Activated CD4-positive, alpha-beta T cell treated with anti-CD3 and anti-CD28 coated beads, Interleukin-2, amount 50 U/mL, for 48 hours (primary cell): Measurements from ENCODE around the gene TNS1.

Experiments
- DNase-seq, 2 experiments: peaks; one replicate each; pipeline ENCODE4 v3.0.0-alpha.2; 2020

The TNS1 gene

DNA sequence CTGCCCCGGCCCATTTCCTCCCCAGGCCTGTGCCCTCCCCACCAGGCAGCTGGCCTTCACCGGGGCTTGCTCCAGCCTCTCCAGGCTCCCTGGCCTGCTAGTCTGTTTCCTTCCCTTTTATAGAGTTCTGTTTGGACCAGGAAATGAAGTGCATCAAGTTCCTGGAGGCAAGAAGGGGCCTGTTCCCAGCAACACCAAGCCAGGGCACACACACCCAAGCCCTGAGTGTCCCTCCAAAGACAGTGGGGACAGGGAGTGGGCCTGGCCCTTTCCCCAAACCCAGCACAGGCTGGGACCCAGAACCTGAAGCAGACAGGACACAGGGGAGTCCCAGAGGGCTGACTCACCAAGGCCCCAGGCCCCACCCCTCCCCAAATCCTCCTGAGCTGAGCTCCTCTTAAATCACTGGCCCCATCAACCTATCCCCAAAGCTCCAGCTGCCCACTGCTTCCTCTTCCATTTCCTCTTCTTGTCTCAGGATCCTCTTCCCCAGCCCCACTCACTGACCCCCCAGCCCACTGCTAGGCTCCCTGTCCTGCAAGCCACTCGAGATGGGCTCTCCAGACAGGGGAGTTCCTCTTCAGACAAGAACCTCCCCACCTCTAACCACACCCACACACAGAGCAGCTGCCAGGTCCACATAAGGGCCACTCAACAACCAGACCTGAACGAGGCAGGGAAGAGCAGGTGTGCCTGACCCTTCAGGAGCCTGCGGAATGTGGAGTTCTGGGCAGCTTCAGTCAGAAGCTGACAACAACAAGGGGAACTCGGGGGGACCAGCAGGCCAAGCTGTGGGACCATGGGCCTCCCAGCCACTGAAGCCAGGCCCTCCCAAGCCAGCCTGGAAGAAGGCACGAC lies 74.2 kb downstream of the TNS1 start:
- no peak for DNase-seq

DNA sequence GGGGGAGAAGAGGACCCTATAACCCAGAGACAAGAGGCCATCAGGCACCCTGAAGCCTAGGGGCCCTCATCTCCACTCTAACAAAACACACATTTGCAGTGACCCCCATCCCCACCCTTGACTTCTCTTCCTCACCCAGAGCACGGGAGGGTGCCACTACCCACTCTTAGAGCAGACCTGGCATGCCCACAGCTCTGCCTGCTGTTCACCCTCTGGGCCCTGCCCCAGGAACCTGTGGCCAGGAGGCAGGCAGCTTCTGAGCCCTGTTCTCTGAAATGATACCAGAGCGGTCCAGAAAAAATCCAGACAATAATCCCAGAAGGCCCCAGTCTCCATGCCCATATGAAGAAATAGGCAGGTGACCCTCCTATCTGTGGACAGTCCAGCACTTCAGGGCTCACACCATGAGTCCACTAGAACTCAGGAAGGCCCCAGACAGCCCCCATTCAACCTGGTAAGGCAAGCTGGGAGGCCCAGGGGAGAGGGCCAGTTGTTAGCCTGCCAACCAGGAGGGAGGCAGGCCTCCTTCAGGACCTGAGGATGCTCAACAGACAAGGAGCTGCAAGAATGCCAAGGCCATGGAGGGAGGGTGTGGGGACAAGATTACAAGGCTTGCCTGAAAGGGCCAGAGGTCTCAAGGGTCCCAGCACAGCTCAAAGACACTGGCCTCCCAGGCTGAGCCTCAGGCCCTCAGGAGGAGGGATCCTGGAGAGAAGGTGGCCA lies 75.0 kb downstream of the TNS1 start:
- no peak for DNase-seq

DNA sequence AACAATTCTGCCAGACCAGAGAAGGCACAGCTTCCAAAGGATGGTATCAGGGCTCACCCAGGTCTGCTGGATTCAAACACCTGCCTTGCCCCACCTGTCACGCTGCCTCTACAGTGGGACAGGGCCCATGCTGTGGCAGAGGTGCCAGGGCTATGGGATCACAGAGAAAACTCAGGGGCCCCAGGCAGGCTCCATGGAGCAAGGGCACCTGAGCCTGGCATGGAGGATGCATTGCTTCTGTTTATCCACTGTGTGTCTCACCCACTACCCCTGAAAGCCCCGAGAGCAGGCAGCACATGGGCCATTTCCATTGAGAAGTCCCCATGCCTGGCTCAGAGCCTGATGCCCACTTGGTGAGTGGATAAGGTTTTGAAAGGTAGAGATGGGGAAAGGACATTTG lies 76.0 kb downstream of the TNS1 start:
- no peak for DNase-seq

DNA sequence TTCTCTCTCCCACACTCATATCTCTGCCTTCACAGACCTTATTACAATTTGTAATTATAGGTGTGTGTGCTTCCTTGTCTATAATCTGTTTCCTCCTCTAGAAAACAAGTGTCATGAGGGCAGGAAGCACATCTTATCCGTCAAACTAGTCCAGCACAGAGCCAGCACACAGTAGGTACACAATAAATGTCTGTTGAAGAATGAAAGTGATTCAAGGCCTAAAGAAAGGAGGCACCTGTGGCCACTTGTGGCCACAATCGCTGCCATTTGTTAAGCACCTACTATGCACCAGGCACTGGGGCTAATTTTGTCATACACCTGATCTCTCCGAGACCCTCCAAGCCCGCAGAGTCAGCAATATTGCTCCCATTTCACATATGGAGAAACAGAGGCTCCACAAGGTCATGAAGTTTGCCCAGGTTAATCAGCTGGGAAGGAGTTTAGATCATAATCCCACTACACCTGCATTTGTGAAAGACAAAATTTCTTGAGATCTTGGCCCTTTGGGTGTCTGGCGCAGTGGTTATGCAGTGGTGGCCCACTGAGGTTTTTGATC lies 78.4 kb downstream of the TNS1 start:
- no peak for DNase-seq

DNA sequence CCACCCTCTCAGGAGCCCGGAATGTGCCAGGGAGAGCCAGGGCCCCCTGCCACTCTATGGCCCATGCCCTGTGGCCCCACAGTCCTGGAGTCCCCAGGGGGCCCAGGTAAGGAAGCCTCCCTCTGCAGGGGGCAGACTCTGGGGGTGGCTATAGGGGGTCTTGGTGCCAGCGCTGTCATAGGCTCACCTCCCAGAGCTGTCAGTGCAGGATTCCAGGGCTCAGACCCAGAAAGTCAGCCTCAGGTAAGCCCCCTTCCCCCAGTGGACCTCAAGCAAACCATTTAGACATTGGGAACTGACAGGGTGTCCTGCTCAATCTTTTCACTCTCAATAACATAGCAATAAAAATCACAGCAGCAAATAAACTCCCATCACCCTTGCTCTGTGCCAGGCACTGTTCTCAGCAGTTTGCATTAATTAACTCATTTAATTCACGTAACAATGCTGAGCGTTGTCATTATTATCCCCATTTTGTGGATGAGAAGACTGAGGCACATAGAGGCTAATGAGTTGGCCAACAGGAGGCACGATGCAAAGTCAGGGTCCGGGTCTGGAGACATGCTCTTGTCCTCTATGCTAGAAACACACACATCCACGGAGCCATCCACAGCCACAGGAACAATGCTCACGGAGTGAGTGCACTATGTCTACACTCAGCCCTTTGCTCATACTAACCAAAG lies 79.6 kb downstream of the TNS1 start:
- no peak for DNase-seq

DNA sequence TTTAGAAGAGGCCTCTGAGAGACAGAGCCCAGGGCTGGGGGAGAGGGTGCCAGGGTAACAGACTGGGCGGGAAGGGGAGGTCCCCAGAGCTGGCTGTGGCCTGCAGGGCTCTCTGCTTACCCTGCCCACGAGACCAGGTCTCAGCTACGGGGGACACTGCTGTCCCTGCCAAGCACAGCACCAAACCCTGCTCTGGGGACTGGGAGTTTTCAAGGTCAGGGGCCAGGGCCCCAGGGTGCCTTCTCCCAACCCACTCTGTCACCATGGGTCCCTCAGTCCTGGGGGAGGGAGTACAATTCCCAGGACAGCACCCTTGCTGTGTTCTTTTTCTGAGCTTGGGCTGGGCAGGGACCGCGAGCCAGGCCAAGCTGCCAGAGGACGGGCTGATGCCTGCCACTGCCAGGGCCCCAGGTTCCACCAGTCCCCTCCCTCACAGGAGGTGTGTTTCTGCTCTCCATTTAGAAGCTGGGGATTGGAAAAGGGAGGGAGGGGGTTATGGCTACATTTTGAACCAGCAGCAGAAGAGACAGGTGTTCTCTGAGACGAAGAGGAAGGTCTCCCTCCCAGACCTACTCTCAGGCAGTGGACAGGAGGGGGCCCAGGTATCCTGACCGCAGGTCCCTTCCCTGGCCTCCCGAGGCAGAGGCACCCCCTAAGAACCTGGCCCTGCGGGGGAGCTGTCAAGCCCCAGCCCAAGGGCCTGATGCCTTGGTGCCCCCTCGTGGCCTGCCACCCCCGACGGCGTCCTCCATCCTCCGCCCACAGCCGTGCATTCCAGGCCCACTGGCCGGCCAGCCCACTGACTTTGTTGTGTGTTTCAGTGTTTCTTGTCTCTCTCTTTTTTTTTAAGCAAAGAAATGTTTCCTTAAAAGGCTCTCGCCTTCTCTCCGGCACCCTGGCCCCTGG lies 80.4 kb downstream of the TNS1 start:
- no peak for DNase-seq

DNA sequence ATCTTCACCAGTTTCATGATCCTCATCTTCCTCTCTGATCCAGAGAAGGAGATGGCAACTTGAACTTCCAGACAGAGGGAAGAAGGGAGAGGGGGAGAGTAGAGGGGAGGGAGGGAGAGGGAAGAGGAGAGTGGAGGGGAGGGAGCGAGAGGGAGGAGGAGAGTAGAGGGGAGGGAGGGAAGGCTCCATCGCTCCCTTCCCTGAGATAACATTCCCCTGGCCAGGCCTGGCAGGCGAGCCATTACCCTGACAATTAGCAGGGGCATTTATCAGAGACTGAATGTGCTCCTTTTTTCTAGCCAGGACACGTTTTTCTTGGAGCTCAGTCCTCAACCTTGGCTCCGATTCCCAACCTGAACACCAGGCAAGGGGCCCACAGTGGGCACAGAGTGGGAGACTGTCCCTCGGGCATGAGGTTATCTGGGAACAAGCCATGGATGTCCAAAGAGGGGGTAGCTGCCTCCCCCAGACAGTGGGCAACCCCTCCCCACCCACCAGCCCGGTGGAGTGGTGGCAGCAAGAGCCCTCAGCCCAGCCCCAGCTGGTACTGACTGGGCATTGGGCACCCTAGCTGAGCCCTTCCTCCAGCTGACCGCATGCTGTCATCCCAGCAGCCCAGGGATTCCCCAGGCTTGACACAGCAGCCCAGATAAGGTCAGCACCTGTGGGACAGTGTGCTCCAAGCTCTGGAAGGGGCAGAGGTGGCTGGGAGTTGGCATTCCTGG lies 81.8 kb downstream of the TNS1 start:
- no peak for DNase-seq

DNA sequence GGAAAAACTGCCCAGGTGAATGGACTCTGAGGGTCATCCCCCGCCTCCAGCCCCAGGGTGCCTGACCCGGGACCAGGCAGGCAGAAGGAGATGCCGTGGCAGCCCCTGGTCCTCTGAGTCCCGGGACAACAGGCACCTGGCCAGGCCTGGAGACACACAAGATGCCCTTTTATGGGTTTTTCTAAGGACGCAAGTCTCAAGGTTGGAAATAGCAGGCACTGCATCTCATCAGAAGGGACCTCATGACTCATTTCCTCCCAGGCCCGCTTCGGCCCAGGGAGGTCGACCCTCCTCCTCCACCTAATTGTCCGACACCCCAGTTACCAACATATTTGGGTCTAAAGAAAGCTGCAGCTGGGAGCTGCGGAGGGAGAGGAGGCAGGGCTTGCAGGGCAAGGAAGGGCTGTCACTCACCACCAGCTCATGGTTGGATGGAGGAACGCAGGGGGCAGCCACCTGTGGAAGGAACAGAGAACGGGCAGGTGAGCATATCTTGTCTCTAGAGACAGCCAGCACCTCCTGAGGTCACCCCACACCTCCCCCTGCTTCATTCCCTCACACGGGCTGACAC lies 82.9 kb downstream of the TNS1 start:
- DNase-seq = no peak

DNA sequence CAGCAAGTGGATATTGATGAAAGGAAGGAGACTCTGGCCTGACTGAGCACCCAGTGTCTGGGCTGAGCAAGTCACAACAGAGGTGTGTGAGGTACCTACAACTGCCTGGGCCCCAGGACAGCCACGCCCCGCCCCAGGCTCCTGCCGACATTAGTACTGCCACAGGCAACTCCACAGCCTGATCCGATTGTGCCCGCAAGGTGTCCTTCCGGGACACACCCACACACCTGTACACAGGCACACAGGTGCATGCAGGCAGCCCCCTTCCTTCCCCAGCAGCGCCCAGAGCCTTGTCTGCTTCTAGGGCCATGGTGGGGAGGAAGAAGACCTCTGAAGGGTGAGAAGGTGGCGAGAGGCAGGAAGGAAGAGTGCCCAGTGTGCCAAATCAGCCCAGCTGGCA lies 83.6 kb downstream of the TNS1 start:
- DNase-seq = no peak

DNA sequence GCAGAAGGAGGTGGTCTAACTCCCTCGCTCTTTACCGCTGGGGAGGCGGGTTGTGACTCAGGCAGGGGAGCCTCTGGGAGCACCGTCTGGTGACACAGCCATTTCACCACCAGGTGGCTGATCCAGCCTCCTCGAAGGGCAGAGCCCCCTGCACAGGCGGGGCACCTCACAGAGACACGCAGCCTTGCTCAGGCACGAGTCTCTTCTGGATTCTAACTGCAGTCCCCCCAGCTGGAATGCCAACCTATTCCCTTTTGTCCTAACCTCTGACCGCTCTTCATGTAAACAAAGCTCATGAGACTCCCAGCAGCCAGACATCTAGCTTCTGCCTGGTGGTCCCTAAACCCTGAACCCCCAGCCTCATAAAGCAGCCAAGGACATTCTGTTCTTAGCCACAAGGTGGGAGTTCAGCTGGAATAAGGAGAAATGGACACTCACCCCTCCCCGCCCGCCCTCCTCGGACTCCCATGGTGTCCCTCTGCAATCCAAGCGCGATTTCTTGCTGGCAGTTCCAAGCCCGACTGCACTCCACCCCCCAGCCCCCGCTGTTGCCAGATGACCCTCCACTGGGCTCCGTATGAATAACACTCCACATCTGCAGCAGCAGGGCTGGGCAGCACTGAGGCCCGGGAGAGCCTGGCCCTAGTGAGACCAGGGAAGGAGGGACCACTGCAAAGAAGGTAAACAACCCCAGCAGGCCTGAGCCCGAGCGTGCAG lies 84.3 kb downstream of the TNS1 start:
- DNase-seq = no peak

DNA sequence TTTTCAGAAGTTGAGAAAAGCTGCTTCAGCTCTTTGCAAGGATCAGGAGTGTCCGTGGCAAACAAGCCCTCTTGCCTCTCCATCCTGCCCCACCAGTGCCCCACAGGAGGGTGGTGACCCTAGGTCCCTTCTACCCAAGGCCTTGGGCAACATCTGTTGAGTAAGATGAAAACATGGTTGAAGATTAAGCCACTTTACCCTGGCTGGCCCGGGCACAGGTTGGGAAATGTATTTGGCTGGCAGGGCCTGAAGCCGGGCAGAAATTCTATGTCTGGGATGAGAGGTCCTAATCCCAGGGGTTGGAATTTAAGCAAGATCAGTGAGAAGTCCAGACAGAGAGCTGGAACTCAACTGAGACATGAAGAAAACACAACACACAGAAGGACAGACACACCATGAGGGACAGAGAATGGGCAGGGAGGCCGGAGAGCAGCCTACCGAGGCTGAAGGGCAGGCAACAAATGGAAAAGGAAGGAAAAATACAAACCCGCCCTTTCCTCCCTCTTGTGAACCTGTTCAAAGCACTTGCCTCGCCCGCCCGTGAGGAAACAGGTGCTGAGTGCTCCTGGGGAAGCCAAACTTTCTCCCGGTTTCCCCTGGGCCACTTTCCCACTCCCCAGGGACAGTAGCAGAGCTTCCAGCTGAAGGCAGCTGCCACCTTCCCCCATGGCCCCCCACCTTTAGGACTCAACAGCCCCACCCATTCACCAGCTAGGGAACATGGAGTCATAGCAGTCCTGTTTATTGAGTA lies 86.1 kb downstream of the TNS1 start:
- no peak for DNase-seq

DNA sequence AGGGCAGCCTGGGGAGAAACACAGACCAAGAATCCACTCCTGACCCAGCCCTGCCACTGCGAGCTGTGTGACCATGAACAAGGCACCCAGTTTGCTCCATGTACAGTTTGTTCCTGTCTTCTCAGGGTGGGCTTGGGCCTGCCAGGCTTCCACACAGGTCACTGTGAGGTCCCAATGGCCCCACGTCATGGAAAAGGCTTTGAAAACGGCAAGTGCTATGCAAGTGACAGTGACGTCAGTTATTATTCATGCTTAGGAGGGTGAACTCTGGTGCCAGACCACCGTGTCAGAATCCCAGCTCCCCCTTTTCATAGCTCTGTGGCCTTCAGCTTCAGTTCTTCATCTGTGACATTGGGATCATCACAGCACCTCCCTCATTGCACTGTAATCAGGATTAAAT lies 87.1 kb downstream of the TNS1 start:
- DNase-seq = no peak

DNA sequence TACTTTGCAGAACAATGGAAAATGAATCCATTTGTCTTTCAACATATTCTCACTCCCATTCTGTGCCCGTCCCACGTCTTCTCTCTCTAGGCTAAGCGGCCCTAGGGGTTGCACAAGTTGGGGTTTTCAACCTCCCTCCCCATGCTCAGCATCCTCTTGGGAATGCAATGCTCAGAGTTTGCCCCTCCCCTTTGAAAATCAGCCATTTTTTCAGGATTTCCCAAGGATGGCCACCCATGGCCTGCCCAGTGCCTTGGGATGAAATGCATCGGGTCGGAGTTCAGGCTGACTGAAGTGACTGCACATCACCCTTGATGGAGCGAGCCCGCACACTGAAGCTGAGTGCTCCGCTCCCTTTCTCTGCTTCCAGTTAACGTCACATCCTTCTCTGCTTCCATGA lies 87.9 kb downstream of the TNS1 start:
- no peak for DNase-seq

DNA sequence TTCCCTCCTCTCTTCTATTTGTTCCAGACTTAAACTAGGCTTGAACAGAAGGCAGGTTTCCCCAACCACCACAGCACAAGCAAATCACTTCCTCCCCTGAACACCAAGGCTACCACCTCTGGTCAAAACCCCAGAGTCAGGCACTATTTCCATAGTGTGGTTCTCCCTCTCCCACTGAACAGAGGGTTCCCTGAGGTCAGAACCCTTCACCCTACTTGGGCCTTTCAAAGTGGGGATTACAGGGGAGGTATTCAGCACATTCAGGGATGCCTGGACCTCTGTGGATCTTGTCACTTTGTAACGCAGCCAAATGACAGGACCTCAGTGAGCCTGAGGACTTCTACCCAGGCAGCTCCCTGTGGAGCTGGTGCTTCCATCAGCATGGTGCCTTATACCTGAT lies 88.7 kb downstream of the TNS1 start:
- no peak for DNase-seq

DNA sequence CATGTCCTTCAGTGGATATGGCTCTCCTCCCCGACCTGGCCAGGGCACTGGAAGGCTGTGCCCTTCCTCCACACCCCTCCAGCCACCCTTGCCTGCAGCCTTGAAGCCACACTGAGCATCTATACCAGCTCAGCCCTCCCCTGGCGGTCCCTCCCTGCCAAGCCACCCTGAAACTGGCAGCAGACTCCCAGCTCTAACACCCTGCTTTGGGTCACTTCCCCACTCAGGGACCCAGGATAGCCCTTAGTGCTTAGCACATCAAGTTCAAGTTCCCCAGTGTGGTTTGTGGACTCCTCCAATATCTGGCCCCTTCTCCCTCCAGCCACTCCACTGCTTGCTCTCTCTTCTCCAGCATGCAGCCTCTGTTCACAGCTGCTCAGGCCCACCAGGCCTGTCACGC lies 89.4 kb downstream of the TNS1 start:
- DNase-seq = no peak

DNA sequence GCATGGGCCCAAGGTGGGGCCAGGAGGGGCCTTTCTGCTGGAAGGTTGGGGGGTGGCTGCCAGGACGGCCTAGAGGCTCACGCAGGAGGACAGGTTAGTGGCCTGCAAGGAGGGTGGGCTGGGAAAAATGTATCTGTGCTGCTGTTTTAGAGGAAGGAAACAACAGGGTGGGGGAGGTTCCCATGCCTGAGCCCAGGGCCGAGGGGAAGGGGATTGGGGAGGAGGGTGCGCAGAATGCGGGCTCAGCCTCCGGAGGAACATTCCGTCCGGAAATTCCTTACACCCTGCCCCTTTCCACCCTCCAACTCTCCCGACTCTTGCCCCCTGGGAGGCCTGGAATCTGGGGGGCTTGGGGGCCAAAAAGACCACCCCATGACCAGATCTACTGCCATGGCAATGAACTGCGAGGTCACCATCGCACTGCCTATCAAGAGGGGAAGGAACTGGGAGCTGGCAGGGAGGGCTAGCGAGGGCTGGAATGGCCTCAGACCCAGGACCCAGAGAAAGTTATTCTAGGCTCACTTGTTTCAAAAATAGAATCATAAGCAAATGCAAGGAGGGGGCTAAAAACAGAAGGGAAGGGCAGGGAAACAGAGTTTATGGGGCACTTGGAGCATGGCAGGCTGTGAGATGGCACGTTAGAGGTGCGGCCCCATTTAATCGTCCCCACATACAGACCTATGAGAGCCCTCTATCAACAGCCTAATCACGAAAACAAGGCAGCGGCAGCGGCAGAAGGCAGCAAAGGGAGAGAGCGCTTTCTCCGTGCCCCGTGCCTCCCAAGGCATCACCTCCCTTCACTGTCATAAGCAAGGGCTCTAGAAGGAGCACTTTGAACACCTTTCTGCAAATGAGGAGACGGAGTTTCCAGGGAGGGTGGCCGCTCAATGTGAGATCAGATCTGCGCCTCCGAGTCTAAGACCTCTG lies 90.4 kb downstream of the TNS1 start:
- DNase-seq = no peak

DNA sequence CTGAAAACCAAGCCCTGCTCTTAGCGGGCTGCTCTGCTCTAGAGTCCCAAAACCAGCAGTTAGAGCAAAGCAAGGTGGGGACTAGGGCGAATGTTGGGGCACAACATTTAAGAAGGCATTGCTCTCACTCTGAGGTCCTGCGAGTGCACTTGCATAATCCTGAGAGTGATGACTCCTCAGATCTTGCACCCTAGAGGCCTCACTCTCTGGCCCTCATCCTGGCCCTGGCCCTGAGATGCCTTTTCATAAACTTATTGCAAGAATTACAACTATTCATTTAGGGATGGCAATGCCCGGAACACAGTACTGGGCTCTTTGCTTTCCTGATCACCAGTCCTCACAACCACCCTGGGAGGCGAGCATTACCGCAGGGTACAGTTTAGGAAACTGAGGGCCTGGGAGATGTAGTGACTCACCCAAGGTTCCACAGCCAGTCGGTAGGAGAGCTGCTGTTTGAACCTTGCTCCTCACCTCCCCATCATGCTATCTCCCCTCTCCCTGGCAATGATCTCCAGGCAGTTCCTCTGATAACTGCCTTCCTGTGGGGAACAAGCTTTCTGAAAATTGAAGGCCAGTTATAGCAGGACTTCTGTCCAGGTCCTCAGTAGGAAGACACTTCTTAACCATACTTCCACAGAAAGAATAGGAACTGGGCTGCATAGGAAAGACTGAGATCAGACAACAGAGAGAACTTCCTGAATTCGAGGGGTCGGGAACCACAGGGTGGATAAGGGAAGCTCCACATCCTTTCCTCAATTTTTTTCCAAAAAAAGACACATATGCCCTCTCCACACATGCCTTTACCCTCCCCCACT lies 91.3 kb downstream of the TNS1 start:
- no peak for DNase-seq

DNA sequence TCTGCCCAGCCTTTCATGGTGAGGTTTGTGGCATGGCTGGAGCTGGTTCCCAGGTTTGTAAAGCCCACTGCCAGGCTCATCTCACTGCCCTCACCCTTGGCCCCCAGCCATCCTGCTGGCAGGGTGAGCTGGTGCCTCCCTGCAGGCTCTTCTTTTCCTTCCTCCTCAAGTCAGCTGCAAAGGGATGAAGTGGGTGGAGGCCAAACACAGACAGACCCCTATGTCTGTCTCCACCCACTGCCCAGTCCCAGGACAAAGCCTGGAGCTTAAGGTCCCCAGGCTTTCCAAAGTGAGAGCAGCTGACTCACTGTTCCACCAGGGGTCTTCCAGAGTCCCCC lies 92.0 kb downstream of the TNS1 start:
- no peak for DNase-seq
